NT2/D1 (cell line): ENCODE measurements around the gene AK8.

Source experiments
- YY1 ChIP-seq: IDR thresholded peaks from 2 replicates; pipeline ENCODE4 v1.6.1; 2011; ENCODE audit not compliant: insufficient read length, insufficient read depth
- ZNF274 ChIP-seq: IDR thresholded peaks from 2 replicates; pipeline ENCODE4 v1.6.1; 2011; ENCODE audit warnings: mild to moderate bottlenecking, low read depth, low read length

GRCh38 chr9:132854832-132855231, 23.3 kb downstream of the AK8 start:
- TF ChIP-seq YY1: no peak
- TF ChIP-seq ZNF274: no peak
